ENCODE data around the gene PDE4D. TPM values are rescaled to one million over a fixed set of nuclear protein-coding genes. Genes with fewer than 3 reads are reported as not detected.
A peak's percentile ranks its signal among the peaks of the same experiment; 100 is the strongest.

The PDE4D gene
- total and polyA plus RNA-seq, 4 donors, result 12.8 to 167 (median 44.5) TPM

GRCh38 chr5:59256331-59256730 is 637.2 kb downstream of the PDE4D start:
- WGBS, 2 donors, result 45 to 47% methylated on average over 3 of the region's 3 CpGs
- ATAC-seq (ENCODE audit: insufficient read depth, low FRiP score) (no peak), DNase-seq (peak in 2 of 3 donors; percentile 30 to 37)
- Histone ChIP-seq H3K4me1 (ENCODE audit: control insufficient read depth in 5 of 5, insufficient read depth in 5 of 5, low read length in 5 of 5) (peaks cover 0 to 22% (median 1%) of the 10 kb centered on the region in 5 donors), H3K36me3 (ENCODE audit: control insufficient read depth in 4 of 4, insufficient read depth in 4 of 4, low read length in 4 of 4) (no peaks in the 10 kb centered on the region), H3K27me3 (ENCODE audit: control insufficient read depth in 3 of 3, insufficient read depth in 3 of 3, low read length in 2 of 3) (no peaks in the 10 kb centered on the region), H3K9me3 (ENCODE audit: control insufficient read depth in 4 of 4, insufficient read depth in 3 of 4, low read length in 3 of 4) (no peaks in the 10 kb centered on the region), H3K27ac (ENCODE audit: low read depth in 1 of 2, low read length in 1 of 2) (no peak overlapping the region), H3K9ac (ENCODE audit: insufficient read depth in 1 of 2, low read length in 2 of 2) (no peak overlapping the region), H3K4me3 (no peak overlapping the region)
- TF ChIP-seq CTCF (IDR thresholded peaks at IDR 0.05; ENCODE audit: control extremely low read depth, extremely low read depth), result no peak

- H3K4me1 ChIP-seq (ENCODE audit: control insufficient read depth in 5 of 5, insufficient read depth in 5 of 5, low read length in 5 of 5), result peaks cover 0 to 20% (median 1%) of the 10 kb centered on the region in 5 donors
- no peaks in the 10 kb centered on the region for H3K9me3 ChIP-seq (ENCODE audit: control insufficient read depth in 4 of 4, insufficient read depth in 3 of 4, low read length in 3 of 4)
- H3K27ac ChIP-seq (ENCODE audit: low read depth in 1 of 2, low read length in 1 of 2), result no peak overlapping the region
- H3K27me3 ChIP-seq (ENCODE audit: control insufficient read depth in 3 of 3, insufficient read depth in 3 of 3, low read length in 2 of 3), result no peaks in the 10 kb centered on the region
- H3K36me3 ChIP-seq (ENCODE audit: control insufficient read depth in 4 of 4, insufficient read depth in 4 of 4, low read length in 4 of 4), result no peaks in the 10 kb centered on the region
- TF ChIP-seq CTCF (IDR thresholded peaks at IDR 0.05; ENCODE audit: control extremely low read depth, extremely low read depth), result no peak
- no peak for ATAC-seq (ENCODE audit: insufficient read depth, low FRiP score)
- WGBS, 2 donors, result 80 to 91% methylated on average over 2 of the region's 2 CpGs
- H3K4me3 ChIP-seq, result no peak overlapping the region
- no peak overlapping the region for H3K9ac ChIP-seq (ENCODE audit: insufficient read depth in 1 of 2, low read length in 2 of 2)
- DNase-seq, result peak in 2 of 3 donors; percentile 31 to 58
Measured at GRCh38 chr5:59254055-59254687, 639.4 kb downstream of the PDE4D start.

GRCh38 chr5:59253625-59254024 is 639.9 kb downstream of the PDE4D start:
- WGBS, 2 donors, result 63 to 83% methylated on average over 1 of the region's 1 CpG
- Histone ChIP-seq H3K27me3 (ENCODE audit: control insufficient read depth in 3 of 3, insufficient read depth in 3 of 3, low read length in 2 of 3) (no peaks in the 10 kb centered on the region), H3K9me3 (ENCODE audit: control insufficient read depth in 4 of 4, insufficient read depth in 3 of 4, low read length in 3 of 4) (no peaks in the 10 kb centered on the region), H3K4me3 (no peak overlapping the region), H3K27ac (ENCODE audit: low read depth in 1 of 2, low read length in 1 of 2) (no peak overlapping the region), H3K36me3 (ENCODE audit: control insufficient read depth in 4 of 4, insufficient read depth in 4 of 4, low read length in 4 of 4) (no peaks in the 10 kb centered on the region), H3K4me1 (ENCODE audit: control insufficient read depth in 5 of 5, insufficient read depth in 5 of 5, low read length in 5 of 5) (peaks cover 0 to 18% (median 0%) of the 10 kb centered on the region in 5 donors), H3K9ac (ENCODE audit: insufficient read depth in 1 of 2, low read length in 2 of 2) (no peak overlapping the region)
- TF ChIP-seq CTCF (IDR thresholded peaks at IDR 0.05; ENCODE audit: control extremely low read depth, extremely low read depth), result no peak
- no peak for ATAC-seq (ENCODE audit: insufficient read depth, low FRiP score)
- DNase-seq, result no peak

GRCh38 chr5:59251627-59252026 is 641.9 kb downstream of the PDE4D start:
- ATAC-seq (ENCODE audit: insufficient read depth, low FRiP score) (no peak), DNase-seq (no peak)
- H3K27me3 ChIP-seq (ENCODE audit: control insufficient read depth in 3 of 3, insufficient read depth in 3 of 3, low read length in 2 of 3), result no peaks in the 10 kb centered on the region
- 82 to 83% methylated on average over 3 of the region's 3 CpGs for WGBS, 2 donors
- H3K36me3 ChIP-seq (ENCODE audit: control insufficient read depth in 4 of 4, insufficient read depth in 4 of 4, low read length in 4 of 4), result no peaks in the 10 kb centered on the region
- H3K9me3 ChIP-seq (ENCODE audit: control insufficient read depth in 4 of 4, insufficient read depth in 3 of 4, low read length in 3 of 4), result no peaks in the 10 kb centered on the region
- TF ChIP-seq CTCF (IDR thresholded peaks at IDR 0.05; ENCODE audit: control extremely low read depth, extremely low read depth), result no peak
- H3K9ac ChIP-seq (ENCODE audit: insufficient read depth in 1 of 2, low read length in 2 of 2), result no peak overlapping the region
- H3K4me1 ChIP-seq (ENCODE audit: control insufficient read depth in 5 of 5, insufficient read depth in 5 of 5, low read length in 5 of 5), result peaks cover 0 to 23% (median 1%) of the 10 kb centered on the region in 5 donors
- H3K27ac ChIP-seq (ENCODE audit: low read depth in 1 of 2, low read length in 1 of 2), result no peak overlapping the region
- H3K4me3 ChIP-seq, result no peak overlapping the region

Measured in lung (tissue), 12 donors.